Left ventricle myocardium inferior (tissue), 1 donor: Measurements from ENCODE around the gene CNNM4. TPM values are rescaled to one million over a fixed set of nuclear protein-coding genes. Genes with fewer than 3 reads are reported as not detected.

Source experiments
- DNase-seq: peaks from one replicate; pipeline ENCODE4 v3.0.0-alpha.2; 2020
- H3K27ac ChIP-seq: fragments of 200-600 bp; replicated peaks from 2 replicates; pipeline ENCODE4 v1.8.0; 2021
- H3K27me3 ChIP-seq: fragments of 200-600 bp; 2 replicates; pipeline ENCODE4 v1.8.0; 2021; ENCODE audit warnings: low read depth
- H3K36me3 ChIP-seq: fragments of 200-600 bp; 2 replicates; pipeline ENCODE4 v1.8.0; 2021
- H3K4me1 ChIP-seq: fragments of 200-600 bp; 2 replicates; pipeline ENCODE4 v1.8.0; 2021
- H3K4me3 ChIP-seq: fragments of 200-600 bp; 2 replicates; pipeline ENCODE4 v1.8.0; 2021; ENCODE audit warnings: mild to moderate bottlenecking, moderate library complexity
- H3K9me3 ChIP-seq: fragments of 200-600 bp; replicated peaks from 2 replicates; pipeline ENCODE4 v1.8.0; 2021
- intact Hi-C: fragments of 100-400 bp; cut with micrococcal nuclease; formaldehyde crosslinking; loops from one replicate; pipeline ENCODE4 v1.11.0; 2022
- total RNA-seq: library from RNA; stranded (reverse); fragmentation: NEBNext Ultra II Directional; extraction: Animal tissue kit (Norgen Biotek cat#: 25700); gene quantifications from one replicate; pipeline ENCODE4 v1.2.1, GENCODE V29; 2021
- TF ChIP-seq, protein P1 (sequence below): fragments of 200-600 bp; IDR thresholded peaks from 2 replicates; pipeline ENCODE4 v1.8.0; 2021; ENCODE audit warnings: antibody characterized with exemption, mild to moderate bottlenecking, borderline replicate concordance
- donor health status: DM: no; HTN: yes; CAD: no; lungs with severe emphysema.

Gene CNNM4
- total RNA-seq, 1 donor from 2014 or later: 28.9 TPM

GRCh38 chr2:96751800-96752199 lies 8.9 kb upstream of the CNNM4 start:
- no peak for DNase-seq
- Histone ChIP-seq H3K27ac (no peak overlapping the region), H3K36me3 (no peaks in the 10 kb centered on the region), H3K27me3 (no peaks in the 10 kb centered on the region), H3K9me3 (no peaks in the 10 kb centered on the region), H3K4me3 (no peak overlapping the region), H3K4me1 (no peaks in the 10 kb centered on the region)
- intact Hi-C loops: no loop called here
- TF ChIP-seq, protein P1, sequence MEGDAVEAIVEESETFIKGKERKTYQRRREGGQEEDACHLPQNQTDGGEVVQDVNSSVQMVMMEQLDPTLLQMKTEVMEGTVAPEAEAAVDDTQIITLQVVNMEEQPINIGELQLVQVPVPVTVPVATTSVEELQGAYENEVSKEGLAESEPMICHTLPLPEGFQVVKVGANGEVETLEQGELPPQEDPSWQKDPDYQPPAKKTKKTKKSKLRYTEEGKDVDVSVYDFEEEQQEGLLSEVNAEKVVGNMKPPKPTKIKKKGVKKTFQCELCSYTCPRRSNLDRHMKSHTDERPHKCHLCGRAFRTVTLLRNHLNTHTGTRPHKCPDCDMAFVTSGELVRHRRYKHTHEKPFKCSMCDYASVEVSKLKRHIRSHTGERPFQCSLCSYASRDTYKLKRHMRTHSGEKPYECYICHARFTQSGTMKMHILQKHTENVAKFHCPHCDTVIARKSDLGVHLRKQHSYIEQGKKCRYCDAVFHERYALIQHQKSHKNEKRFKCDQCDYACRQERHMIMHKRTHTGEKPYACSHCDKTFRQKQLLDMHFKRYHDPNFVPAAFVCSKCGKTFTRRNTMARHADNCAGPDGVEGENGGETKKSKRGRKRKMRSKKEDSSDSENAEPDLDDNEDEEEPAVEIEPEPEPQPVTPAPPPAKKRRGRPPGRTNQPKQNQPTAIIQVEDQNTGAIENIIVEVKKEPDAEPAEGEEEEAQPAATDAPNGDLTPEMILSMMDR: no peak

DNA sequence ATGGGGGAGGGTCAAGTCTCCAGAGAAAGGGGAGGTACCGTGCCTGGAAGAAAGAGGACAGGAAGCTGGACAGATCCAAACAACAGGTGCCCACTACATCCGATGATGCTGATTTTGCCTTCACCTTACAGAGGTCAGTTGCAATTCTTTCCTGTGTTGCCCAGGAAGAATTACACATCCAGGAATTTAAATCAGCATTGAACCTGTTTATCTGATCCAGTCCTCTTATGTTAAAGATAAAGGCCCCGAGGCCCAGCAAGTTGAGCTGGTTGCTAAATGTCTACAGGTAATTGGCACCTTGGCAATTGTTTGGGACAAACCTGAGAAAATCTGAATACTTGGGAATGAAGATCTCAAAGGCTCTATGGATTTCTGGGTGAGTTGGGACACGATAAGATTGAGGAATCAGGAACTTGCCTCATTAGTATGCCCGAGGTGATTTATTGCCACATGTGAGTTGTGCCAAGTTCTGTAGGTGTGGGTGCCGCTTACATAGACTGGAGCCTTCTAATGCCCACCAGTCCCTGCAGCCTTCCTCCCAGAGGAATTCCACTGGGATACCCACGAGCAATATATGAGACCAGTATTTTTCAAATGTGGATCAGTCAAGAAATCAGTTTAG lies 6.9 kb upstream of the CNNM4 start:
- intact Hi-C loops: no loop called here
- no peak for DNase-seq
- Histone ChIP-seq H3K27ac (no peak overlapping the region), H3K9me3 (no peaks in the 10 kb centered on the region), H3K4me1 (no peaks in the 10 kb centered on the region), H3K27me3 (no peaks in the 10 kb centered on the region), H3K4me3 (no peak overlapping the region), H3K36me3 (no peaks in the 10 kb centered on the region)
- TF ChIP-seq, protein P1: no peak

GRCh38 chr2:96754317-96754716 lies 6.4 kb upstream of the CNNM4 start:
- H3K36me3 ChIP-seq: no peaks in the 10 kb centered on the region
- H3K4me1 ChIP-seq: no peaks in the 10 kb centered on the region
- intact Hi-C loops: no loop called here
- no peaks in the 10 kb centered on the region for H3K9me3 ChIP-seq
- no peaks in the 10 kb centered on the region for H3K27me3 ChIP-seq
- no peak for DNase-seq
- TF ChIP-seq, protein P1: no peak
- H3K27ac ChIP-seq: no peak overlapping the region
- no peak overlapping the region for H3K4me3 ChIP-seq

- Histone ChIP-seq H3K4me3 (no peak overlapping the region), H3K9me3 (no peaks in the 10 kb centered on the region), H3K27me3 (no peaks in the 10 kb centered on the region), H3K4me1 (peaks cover 17% of the 10 kb centered on the region), H3K27ac (no peak overlapping the region), H3K36me3 (no peaks in the 10 kb centered on the region)
- DNase-seq: no peak
- intact Hi-C loops: no loop called here
- TF ChIP-seq, protein P1: no peak
Observed at GRCh38 chr2:96756788-96757476, 3.8 kb upstream of the CNNM4 start.

DNA sequence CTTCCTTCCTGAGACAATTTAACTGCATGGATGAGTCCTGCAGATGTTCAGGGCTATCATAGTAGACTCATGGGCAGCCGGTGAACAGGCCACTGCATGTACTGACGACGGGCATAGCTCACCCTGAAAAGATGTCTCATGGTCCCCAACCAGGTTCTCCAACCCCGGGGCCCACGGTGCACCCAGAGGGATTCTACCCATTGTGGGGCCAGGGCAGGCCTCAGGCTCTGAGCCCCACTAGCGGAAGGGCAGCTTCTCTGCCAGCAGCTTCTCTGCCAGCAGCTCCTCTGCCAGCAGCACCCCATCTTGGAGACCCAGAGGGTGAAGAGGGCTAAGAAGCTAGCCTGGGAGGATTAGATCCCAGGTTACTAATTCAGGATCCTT lies 3.2 kb upstream of the CNNM4 start:
- Histone ChIP-seq H3K36me3 (no peaks in the 10 kb centered on the region), H3K27ac (no peak overlapping the region), H3K27me3 (no peaks in the 10 kb centered on the region), H3K4me1 (peaks cover 22% of the 10 kb centered on the region), H3K4me3 (no peak overlapping the region), H3K9me3 (no peaks in the 10 kb centered on the region)
- TF ChIP-seq, protein P1: no peak
- intact Hi-C loops: no loop called here
- DNase-seq: no peak
